C4-2B (cell line): ENCODE data around the gene GPR37.

Source experiments
- CTCF ChIP-seq: fragments of 450-650 bp; conservative IDR thresholded peaks from 2 replicates; pipeline ENCODE4 v1.5.1; 2017; ENCODE audit warnings: mild to moderate bottlenecking
- ZFX ChIP-seq: fragments of 450-650 bp; IDR thresholded peaks from 2 replicates; pipeline ENCODE4 v1.6.1; 2017

DNA sequence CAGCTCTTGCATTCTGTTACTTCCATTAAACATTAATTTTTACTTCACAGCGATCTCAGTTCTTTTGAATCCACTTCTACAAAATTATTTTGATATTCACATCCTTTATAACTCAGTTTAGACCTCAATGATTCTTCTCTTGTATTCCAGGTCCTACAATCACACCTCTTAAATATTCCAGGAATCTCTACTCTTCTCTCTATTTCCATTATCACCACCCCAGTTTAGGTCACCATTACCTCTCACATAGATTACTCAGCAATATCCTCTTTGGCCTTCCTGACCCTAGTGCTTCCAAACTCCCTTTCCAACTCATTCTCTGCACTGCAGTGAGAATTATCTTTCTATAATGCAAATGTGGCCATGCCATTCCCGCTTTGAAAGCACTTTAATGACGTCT is 27.1 kb upstream of the GPR37 start:
- TF ChIP-seq CTCF (no peak), ZFX (no peak)
